Fibroblast of lung (primary cell): Measurements from ENCODE around the gene CIB4. TPM values are rescaled to one million over a fixed set of nuclear protein-coding genes. Genes with fewer than 3 reads are reported as not detected.

Source experiments
- DNase-seq, 2 donors: peaks; one replicate each; pipeline versions ENCODE4 v3.0.0 to v3.0.0-alpha.2; 2010; ENCODE audit warnings: low read depth in 2 of 2
- H2AFZ ChIP-seq: 2 replicates; pipeline ENCODE4 v1.5.1; 2012; ENCODE audit warnings: low read length, control low read depth, inconsistent platforms
- H3K27ac ChIP-seq: 2 replicates; pipeline ENCODE4 v1.5.1; 2011; ENCODE audit warnings: low read length, control low read depth; ENCODE audit not compliant: insufficient read depth
- H3K27me3 ChIP-seq: 2 replicates; pipeline ENCODE4 v1.5.1; 2011; ENCODE audit warnings: mild to moderate bottlenecking, low read length; ENCODE audit not compliant: control insufficient read depth, insufficient read depth
- H3K36me3 ChIP-seq: 2 replicates; pipeline ENCODE4 v1.5.1; 2011; ENCODE audit warnings: low read length; ENCODE audit not compliant: control insufficient read depth, insufficient read depth
- H3K4me1 ChIP-seq: 2 replicates; pipeline ENCODE4 v1.5.1; 2011; ENCODE audit warnings: low read length; ENCODE audit not compliant: control insufficient read depth, insufficient read depth; ENCODE audit errors: extremely low read depth
- H3K4me2 ChIP-seq: 2 replicates; pipeline ENCODE4 v1.5.1; 2011; ENCODE audit warnings: low read length, control low read depth; ENCODE audit not compliant: insufficient read depth; ENCODE audit errors: extremely low read depth
- H3K4me3 ChIP-seq, 4 experiments: fragments of 200-600 bp in 1 of 4; sonication (generic) in 1 of 4; replicated peaks in 1 of 4; 2 replicates each; pipeline ENCODE4 v1.5.1; 2011 to 2016; ENCODE audit warnings: low read length in 4 of 4, low read depth in 3 of 4, mild to moderate bottlenecking in 3 of 4, control low read depth in 2 of 4, inconsistent platforms in 1 of 4, mixed read lengths in 1 of 4; ENCODE audit not compliant: insufficient read depth in 1 of 4; ENCODE audit errors: control extremely low read depth in 1 of 4
- H3K79me2 ChIP-seq: 2 replicates; pipeline ENCODE4 v1.5.1; 2012; ENCODE audit warnings: mild to moderate bottlenecking, low read length, inconsistent platforms; ENCODE audit not compliant: control insufficient read depth, insufficient read depth
- H3K9ac ChIP-seq: 2 replicates; pipeline ENCODE4 v1.5.1; 2011; ENCODE audit warnings: mild to moderate bottlenecking, low read length, control low read depth; ENCODE audit not compliant: insufficient read depth
- H3K9me3 ChIP-seq: 2 replicates; pipeline ENCODE4 v1.5.1; 2012; ENCODE audit warnings: low read depth, low read length; ENCODE audit not compliant: control insufficient read depth, insufficient read depth
- H4K20me1 ChIP-seq: 2 replicates; pipeline ENCODE4 v1.5.1; 2011; ENCODE audit warnings: low read length; ENCODE audit not compliant: control insufficient read depth, insufficient read depth; ENCODE audit errors: extremely low read depth
- EZH2 ChIP-seq: IDR thresholded peaks from 2 replicates; pipeline ENCODE4 v1.5.1; 2012; ENCODE audit warnings: low read length, control low read depth, mild to moderate bottlenecking; ENCODE audit errors: missing control alignments
- polyA plus RNA-seq, 2 donors: library from polyadenylated mRNA; depleted of rRNA in 1 of 2; stranded (reverse) in 1 of 2; unstranded in 1 of 2; fragments of >200 nt; gene quantifications; 2 replicates each; pipeline ENCODE4 v1.2.1, GENCODE V29; 2011 to 2012; ENCODE audit warnings: missing spikeins in 1 of 2
- total RNA-seq: library from RNA; depleted of rRNA; stranded (reverse); fragments of >200 nt; gene quantifications from 2 replicates; pipeline ENCODE4 v1.2.1, GENCODE V29; 2014
- TF ChIP-seq, protein P1 (sequence below), 2 donors: IDR thresholded peaks in 1 of 2; conservative IDR thresholded peaks in 1 of 2; 1 replicate in 1 of 2; 2 replicates in 1 of 2; pipeline ENCODE4 v1.5.1; 2011 to 2012; ENCODE audit warnings: low read length in 2 of 2, control low read depth in 1 of 2, inconsistent platforms in 1 of 2, low read depth in 1 of 2, mild to moderate bottlenecking in 1 of 2

Gene CIB4
- total and polyA plus RNA-seq, 2 donors (not counting 1 experiment from before 2014, with no cell fraction given), result not detected

DNA sequence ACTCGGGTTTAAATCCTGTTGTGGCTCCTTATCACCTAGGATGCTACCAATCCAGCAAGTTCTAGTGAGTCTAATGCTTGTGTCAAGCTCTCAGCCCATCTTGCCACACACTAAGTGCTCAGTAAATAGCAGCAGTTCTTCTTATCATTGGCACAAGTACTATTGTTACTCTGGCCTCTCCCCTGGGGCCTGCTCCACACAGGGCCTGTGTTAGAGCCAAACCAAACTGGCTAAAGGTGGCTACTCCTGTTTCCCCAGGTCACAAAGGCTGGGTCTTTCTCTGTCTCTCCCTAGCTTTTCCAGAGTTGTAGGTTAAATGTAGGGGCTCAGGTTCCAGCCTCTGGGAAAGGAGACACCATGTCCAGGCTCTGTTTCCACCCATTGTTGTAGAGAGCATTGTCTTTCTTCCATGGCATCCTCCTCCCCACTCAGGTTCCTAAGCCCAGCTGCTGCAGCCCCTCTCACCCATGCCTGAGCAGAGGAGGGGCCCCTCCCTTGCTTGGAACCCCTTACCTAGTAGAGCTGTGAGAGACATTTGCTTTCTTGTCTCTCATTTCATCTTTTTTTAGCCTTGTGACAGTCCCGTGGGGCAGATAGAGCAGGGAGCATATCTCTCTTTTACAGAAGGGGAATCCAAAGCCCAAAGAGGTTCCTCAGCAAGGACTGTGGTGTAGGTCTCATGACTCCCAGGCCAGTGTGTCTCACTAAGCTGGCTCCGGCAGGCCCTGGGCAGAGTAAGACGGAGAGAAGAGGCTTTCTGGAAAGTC lies 106.9 kb downstream of the CIB4 start:
- Histone ChIP-seq H3K9ac (no peak overlapping the region), H3K79me2 (no peaks in the 10 kb centered on the region), H3K27me3 (peaks cover 13% of the 10 kb centered on the region), H3K36me3 (no peaks in the 10 kb centered on the region), H3K4me2 (no peak overlapping the region), H3K4me3 (no peak overlapping the region), H3K4me1 (no peaks in the 10 kb centered on the region), H4K20me1 (no peaks in the 10 kb centered on the region), H3K27ac (no peak overlapping the region), H3K9me3 (no peaks in the 10 kb centered on the region), H2AFZ (no peak overlapping the region)
- no peak for TF ChIP-seq EZH2
- TF ChIP-seq, protein P1, sequence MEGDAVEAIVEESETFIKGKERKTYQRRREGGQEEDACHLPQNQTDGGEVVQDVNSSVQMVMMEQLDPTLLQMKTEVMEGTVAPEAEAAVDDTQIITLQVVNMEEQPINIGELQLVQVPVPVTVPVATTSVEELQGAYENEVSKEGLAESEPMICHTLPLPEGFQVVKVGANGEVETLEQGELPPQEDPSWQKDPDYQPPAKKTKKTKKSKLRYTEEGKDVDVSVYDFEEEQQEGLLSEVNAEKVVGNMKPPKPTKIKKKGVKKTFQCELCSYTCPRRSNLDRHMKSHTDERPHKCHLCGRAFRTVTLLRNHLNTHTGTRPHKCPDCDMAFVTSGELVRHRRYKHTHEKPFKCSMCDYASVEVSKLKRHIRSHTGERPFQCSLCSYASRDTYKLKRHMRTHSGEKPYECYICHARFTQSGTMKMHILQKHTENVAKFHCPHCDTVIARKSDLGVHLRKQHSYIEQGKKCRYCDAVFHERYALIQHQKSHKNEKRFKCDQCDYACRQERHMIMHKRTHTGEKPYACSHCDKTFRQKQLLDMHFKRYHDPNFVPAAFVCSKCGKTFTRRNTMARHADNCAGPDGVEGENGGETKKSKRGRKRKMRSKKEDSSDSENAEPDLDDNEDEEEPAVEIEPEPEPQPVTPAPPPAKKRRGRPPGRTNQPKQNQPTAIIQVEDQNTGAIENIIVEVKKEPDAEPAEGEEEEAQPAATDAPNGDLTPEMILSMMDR (conservative IDR thresholded peaks at IDR 0.05 in 1 of 2, IDR thresholded peaks at IDR 0.05 in 1 of 2; ENCODE audit: low read depth in 1 of 2, low read length in 2 of 2), result no peak
- DNase-seq, result no peak

DNA sequence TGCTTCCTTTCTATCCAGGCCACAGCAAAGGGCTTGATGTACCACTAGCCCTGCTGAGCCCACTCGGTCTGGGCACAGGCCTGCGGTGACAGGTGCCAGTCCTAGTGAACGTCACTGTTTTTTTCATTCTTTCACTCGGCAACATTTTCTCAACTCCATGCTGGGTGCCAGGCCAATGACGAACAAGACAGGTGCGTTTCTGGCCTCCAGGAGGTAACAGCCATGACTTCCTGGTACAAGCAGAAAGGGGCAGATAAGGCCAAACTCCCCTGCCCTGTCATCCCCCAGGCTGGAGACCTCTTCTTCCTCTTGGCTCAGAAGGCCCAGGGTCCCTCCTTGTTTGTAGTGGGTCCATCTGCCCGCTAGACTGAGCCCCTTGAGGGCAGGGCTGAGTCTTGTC lies 107.5 kb downstream of the CIB4 start:
- Histone ChIP-seq H3K79me2 (no peaks in the 10 kb centered on the region), H2AFZ (no peak overlapping the region), H3K4me2 (no peak overlapping the region), H3K9ac (no peak overlapping the region), H3K36me3 (no peaks in the 10 kb centered on the region), H3K27ac (no peak overlapping the region), H3K27me3 (peaks cover 13% of the 10 kb centered on the region), H4K20me1 (no peaks in the 10 kb centered on the region), H3K9me3 (no peaks in the 10 kb centered on the region), H3K4me3 (no peak overlapping the region), H3K4me1 (no peaks in the 10 kb centered on the region)
- DNase-seq, result no peak
- TF ChIP-seq, protein P1 (conservative IDR thresholded peaks at IDR 0.05 in 1 of 2, IDR thresholded peaks at IDR 0.05 in 1 of 2; ENCODE audit: low read depth in 1 of 2, low read length in 2 of 2), result no peak
- TF ChIP-seq EZH2, result no peak

DNA sequence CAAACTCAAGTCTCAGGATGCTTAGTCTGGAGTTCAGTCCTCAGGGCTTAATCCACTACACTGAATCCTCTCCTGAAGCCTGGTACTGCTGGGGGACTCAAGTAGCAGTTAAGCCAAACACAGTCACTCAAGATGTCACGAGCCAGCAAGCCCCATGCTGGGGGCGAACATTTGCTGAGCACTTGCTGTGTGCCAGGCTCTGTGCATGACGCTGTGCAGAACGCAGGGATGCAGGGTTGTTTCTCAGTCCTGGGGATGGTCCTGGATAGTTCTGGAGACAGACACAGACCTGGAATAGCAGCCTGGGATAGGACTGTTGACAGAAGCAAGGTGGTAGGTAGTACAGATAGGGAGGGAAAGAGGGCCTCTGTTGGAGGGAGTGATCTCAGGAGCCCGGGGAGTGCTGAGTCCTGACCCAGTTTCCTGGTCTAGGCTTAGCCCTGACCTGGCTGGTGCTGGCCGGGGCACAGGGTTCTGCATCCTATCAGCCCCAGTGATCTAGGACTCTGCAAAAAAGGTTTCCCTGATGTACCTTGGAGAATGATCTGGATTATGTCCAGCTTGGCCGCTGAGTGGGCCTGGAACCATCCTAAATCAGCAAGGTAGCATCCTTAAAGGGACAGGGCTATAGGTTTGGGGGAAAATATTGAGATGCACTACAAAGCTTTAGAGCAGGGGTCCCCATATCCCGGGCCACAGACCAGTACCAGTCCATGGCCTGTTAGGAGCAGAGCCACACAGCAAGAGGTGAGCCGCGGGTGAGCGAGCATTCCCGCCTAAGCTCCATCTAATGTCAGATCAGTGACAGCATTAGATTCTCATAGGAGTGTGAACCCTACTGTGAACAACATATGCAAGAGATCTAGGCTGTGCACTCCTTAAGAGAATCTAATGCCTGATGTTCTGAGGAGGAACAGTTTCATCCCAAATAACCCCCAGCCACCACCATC lies 108.6 kb downstream of the CIB4 start:
- TF ChIP-seq EZH2, result no peak
- TF ChIP-seq, protein P1 (conservative IDR thresholded peaks at IDR 0.05 in 1 of 2, IDR thresholded peaks at IDR 0.05 in 1 of 2; ENCODE audit: low read depth in 1 of 2, low read length in 2 of 2), result no peak
- Histone ChIP-seq H3K9me3 (no peaks in the 10 kb centered on the region), H3K4me3 (no peak overlapping the region), H3K9ac (no peak overlapping the region), H3K36me3 (no peaks in the 10 kb centered on the region), H3K27ac (no peak overlapping the region), H4K20me1 (no peaks in the 10 kb centered on the region), H3K4me2 (no peak overlapping the region), H3K27me3 (peaks cover 17% of the 10 kb centered on the region), H3K4me1 (no peaks in the 10 kb centered on the region), H3K79me2 (no peaks in the 10 kb centered on the region), H2AFZ (no peak overlapping the region)
- no peak for DNase-seq
